AG04449 (cell line): ENCODE data around the gene CDH15.
A peak's percentile ranks its signal among the peaks of the same experiment; 100 is the strongest.

Source experiments
- CTCF ChIA-PET: fragments of 350-600 bp; formaldehyde crosslinking; extraction: SDS; loops from one replicate; lab custom pipeline; 2021; ENCODE audit warnings: antibody characterized with exemption; lab: Yijun Ruan, JAX
- POLR2A ChIA-PET: fragments of 400-600, 350-600 bp; formaldehyde crosslinking; extraction: SDS; loops from one replicate; lab custom pipeline; 2020; ENCODE audit warnings: antibody characterized with exemption, inconsistent platforms; lab: Yijun Ruan, JAX
- DNase-seq: peaks from one replicate; pipeline ENCODE4 v3.0.0-alpha.2; 2010; ENCODE audit warnings: low read depth, low spot score
- H3K4me3 ChIP-seq: 2 replicates; pipeline ENCODE4 v1.5.1; 2011; ENCODE audit warnings: low read depth, mild to moderate bottlenecking, control low read depth, low read length
- TF ChIP-seq, protein P1 (sequence below): IDR thresholded peaks from one replicate; pipeline ENCODE4 v1.5.1; 2011; ENCODE audit warnings: mild to moderate bottlenecking, moderate library complexity, low read length, control low read depth, inconsistent platforms; ENCODE audit not compliant: insufficient read depth; ENCODE audit errors: missing control alignments

The CDH15 gene

DNA sequence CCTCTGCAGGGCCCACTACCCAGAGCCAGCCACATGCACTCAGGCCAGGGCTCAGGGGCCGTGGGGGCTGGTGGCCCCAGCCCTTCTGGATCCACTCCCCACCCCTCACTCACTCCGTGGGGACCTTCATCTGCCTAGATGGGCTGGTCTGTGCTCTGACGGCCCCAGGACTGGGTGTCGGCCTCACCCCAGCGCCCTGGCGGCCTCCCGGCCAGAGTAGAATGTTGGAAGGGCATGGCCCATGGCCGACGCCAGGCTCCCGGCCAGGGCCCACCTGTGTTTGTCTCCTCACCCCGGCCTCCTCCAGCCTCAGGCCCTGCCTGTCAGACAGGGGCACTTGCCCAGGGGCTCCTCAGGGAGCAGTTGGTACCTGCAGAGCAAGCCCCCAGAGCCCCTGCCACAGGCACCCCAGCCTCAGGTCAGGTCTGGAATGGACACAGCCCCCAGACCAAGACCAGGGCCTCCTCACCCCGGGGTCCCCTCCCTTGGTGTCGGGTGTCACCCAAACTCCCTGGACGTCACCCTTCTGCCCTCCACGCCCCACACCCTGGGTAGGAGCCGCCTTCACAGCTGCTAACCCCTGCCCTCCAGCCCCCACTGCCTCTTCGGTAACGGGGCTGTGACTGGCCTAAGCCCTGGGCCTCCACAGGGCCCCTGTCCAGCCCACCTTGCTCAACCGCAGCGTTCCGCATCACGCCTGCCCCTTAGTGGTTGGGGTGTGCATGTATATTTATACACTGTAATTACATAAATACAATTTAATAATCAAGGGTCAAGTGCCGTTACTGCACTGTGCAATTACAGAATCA, 3.0 kb upstream of the CDH15 start:
- ChIA-PET POLR2A (no interaction called here), CTCF (interaction anchor here (1.5 to 2.9 kb wide), 7 partner anchors 8 to 464 kb away, joined by 3 to 35 read pairs (median 16); partner anchors contain the start of gene ZNF778)
- no peak overlapping the region for H3K4me3 ChIP-seq
- TF ChIP-seq, protein P1, sequence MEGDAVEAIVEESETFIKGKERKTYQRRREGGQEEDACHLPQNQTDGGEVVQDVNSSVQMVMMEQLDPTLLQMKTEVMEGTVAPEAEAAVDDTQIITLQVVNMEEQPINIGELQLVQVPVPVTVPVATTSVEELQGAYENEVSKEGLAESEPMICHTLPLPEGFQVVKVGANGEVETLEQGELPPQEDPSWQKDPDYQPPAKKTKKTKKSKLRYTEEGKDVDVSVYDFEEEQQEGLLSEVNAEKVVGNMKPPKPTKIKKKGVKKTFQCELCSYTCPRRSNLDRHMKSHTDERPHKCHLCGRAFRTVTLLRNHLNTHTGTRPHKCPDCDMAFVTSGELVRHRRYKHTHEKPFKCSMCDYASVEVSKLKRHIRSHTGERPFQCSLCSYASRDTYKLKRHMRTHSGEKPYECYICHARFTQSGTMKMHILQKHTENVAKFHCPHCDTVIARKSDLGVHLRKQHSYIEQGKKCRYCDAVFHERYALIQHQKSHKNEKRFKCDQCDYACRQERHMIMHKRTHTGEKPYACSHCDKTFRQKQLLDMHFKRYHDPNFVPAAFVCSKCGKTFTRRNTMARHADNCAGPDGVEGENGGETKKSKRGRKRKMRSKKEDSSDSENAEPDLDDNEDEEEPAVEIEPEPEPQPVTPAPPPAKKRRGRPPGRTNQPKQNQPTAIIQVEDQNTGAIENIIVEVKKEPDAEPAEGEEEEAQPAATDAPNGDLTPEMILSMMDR = no peak
- DNase-seq = no peak

DNA sequence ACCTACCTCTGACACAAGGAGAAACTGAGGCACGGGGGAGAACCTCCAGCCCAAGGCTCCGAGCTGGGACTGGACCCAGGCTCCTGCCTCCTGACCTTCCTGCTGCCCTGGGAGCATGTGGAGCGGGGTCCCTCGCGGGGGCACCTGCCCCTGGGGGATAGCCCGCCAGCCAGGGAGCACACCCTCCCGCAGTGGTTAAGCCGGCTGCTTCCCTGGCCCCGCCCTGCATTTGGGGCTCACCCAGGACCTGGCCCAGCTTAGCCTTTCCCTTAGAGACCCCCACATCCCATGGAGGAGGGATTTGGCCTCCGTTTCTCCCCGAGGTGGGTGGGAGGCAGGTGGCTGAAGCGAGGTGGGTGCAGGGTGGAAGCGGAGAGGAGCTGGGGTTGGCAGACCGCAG, 1.8 kb upstream of the CDH15 start:
- TF ChIP-seq, protein P1 = no peak
- no peak for DNase-seq
- H3K4me3 ChIP-seq = no peak overlapping the region
- POLR2A ChIA-PET = no interaction called here
- CTCF ChIA-PET = no interaction called here

DNA sequence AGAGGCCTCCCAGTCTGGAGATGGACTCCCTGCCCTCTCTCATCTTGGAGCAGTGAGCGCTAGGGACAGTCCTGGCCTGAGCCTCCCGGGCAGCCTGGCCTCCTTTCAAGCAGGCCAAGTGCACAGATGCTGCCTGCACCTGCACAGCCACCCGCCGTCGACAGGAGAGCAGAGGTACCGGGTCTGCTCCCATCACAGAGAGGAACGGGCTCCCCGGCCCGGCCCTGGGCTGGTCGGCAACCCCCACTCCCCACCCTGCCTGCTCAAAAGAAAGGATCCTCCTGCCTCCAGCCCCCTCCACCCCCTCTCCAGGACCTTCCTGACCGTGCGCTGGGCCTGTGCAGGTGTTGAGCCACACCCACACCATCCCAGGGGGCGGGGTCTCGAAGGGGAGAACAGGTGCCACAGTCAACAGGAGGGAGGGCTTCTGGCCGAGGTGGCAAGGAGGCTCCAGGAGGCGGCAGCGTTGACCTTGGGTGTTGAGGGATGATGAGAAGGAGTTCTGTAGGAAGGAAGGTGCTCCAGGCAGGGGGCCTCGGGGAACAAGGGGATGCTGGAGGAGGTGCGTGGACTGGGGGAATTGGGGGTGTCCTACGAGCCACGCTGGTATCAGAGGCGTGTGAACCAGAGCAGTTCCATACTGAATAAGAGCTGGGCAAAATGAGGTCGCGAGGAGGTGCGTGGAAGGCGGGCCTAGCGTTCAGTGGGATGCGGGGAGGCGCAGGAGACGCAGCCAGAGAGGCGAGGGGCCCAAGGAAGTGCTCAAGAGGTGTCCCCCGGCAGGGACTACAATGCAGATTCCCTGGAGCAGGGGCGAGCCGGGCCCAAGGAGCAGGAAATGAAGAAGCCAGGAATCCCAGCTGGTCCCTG, 967 bp upstream of the CDH15 start:
- POLR2A ChIA-PET = no interaction called here
- CTCF ChIA-PET = interaction anchor here (0.6 to 1.4 kb wide), 3 partner anchors 47 to 433 kb away, joined by 3 to 4 read pairs (median 3); partner anchors contain the start of gene ZNF778
- 0 out of 2 replicates have a peak overlapping the region, but pooled peaks have one; percentile 12 for H3K4me3 ChIP-seq
- no peak for DNase-seq
- TF ChIP-seq, protein P1 = no peak

DNA sequence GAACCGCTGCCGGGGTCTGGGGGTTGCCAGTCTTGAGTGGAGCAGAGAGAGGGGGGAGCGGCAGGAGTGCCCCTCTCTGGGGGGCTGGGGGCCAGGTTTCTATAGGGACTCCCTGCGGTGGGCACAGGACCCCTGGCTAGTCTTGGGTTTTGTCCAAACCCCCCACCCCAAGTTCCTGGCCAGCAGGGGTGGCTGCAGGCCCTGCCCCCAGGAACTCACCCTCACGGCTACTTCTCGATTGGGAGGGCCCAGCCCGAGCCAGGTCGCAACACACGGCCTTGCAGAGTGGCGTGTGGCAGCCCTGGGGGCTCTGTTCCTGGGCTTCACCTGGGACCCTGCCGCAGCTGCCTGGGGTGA, 601 bp downstream of the CDH15 start:
- ChIA-PET CTCF (no interaction called here), POLR2A (no interaction called here)
- H3K4me3 ChIP-seq = no peak overlapping the region
- DNase-seq = no peak
- TF ChIP-seq, protein P1 = no peak

DNA sequence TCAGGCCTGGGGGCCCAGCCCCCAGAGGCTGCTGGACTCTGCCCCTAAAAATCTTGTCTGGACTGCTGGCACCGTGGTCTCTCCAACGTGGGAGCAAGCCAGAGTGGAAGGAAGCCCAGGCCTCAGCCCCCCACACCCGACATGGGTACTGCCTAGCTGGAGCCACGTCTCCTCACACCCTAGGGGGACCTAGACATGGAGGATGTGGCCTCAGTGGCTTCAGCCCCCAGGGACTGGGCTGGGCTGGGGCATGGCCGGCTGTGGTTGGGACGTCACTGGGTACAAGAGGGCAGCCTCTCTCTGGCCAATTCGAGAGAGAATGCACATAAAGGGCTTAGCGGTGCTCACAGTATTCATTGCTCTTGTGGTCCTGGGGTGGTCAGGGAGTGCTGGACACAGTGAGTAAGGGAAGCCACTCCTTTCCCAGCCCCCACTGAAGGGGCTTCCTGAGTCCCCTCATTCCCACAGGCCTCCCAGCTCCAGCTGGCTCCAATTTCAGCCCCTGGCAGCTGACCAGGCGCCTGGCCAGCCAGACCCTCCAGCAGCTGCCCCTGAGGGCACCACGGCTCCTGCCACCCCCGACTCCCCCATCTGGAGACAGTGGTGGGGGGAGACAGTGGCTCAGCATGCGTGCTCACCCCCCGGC, 1.1 kb downstream of the CDH15 start:
- H3K4me3 ChIP-seq = no peak overlapping the region
- TF ChIP-seq, protein P1 = no peak
- DNase-seq = no peak
- ChIA-PET CTCF (no interaction called here), POLR2A (no interaction called here)
